ENCODE results near the gene WDFY4.
A peak's percentile ranks its signal among the peaks of the same experiment; 100 is the strongest.

WDFY4 gene

GRCh38 chr10:48773580-48773979, 88.9 kb downstream of the WDFY4 start:
- no peak for DNase-seq

- DNase-seq = no peak
Observed at GRCh38 chr10:48774416-48775205, 89.9 kb downstream of the WDFY4 start.

- no peak for DNase-seq
Observed at GRCh38 chr10:48775206-48775517, 90.5 kb downstream of the WDFY4 start.

GRCh38 chr10:48776005-48776522, 91.4 kb downstream of the WDFY4 start:
- DNase-seq = no peak

- DNase-seq = no peak
Observed at GRCh38 chr10:48776528-48776927, 91.9 kb downstream of the WDFY4 start.

- DNase-seq = no peak
Observed at GRCh38 chr10:48777110-48777509, 92.4 kb downstream of the WDFY4 start.

GRCh38 chr10:48778193-48778857, 93.7 kb downstream of the WDFY4 start:
- no peak for DNase-seq

GRCh38 chr10:48779077-48779476, 94.4 kb downstream of the WDFY4 start:
- DNase-seq = no peak

- DNase-seq = no peak
Observed at GRCh38 chr10:48779546-48780152, 95.0 kb downstream of the WDFY4 start.

- no peak for DNase-seq
Observed at GRCh38 chr10:48780341-48780740, 95.7 kb downstream of the WDFY4 start.

- no peak for DNase-seq
Observed at GRCh38 chr10:48782386-48782785, 97.7 kb downstream of the WDFY4 start.

GRCh38 chr10:48784031-48784430, 99.4 kb downstream of the WDFY4 start:
- no peak for DNase-seq

- no peak for DNase-seq
Observed at GRCh38 chr10:48785796-48786195, 101.1 kb downstream of the WDFY4 start.

- no peak for DNase-seq
Observed at GRCh38 chr10:48786606-48787282, 102.1 kb downstream of the WDFY4 start.

GRCh38 chr10:48788554-48788953, 103.9 kb downstream of the WDFY4 start:
- DNase-seq = no peak

- DNase-seq = peak; percentile 13
Observed at GRCh38 chr10:48789486-48790456, 105.1 kb downstream of the WDFY4 start.

- no peak for DNase-seq
Observed at GRCh38 chr10:48790457-48791044, 105.9 kb downstream of the WDFY4 start.

GRCh38 chr10:48791267-48791928, 106.7 kb downstream of the WDFY4 start:
- DNase-seq = no peak

- DNase-seq = no peak
Observed at GRCh38 chr10:48792121-48792520, 107.4 kb downstream of the WDFY4 start.

- DNase-seq = no peak
Observed at GRCh38 chr10:48792687-48793096, 108.0 kb downstream of the WDFY4 start.

GRCh38 chr10:48794074-48794473, 109.4 kb downstream of the WDFY4 start:
- no peak for DNase-seq

All from CD4-positive, alpha-beta T cell treated with Interferon gamma for 1 hour (primary cell).